Naive thymus-derived CD4-positive, alpha-beta T cell (primary cell): Measurements from ENCODE around the gene DIP2B. TPM values are rescaled to one million over a fixed set of nuclear protein-coding genes. Genes with fewer than 3 reads are reported as not detected.

Experiments
- ATAC-seq: fragments of 150-1000 bp; cut with Tn5 transposase; 2 replicates; pipeline ENCODE4 v1.10.0; 2021; ENCODE audit warnings: mild to moderate bottlenecking, moderate library complexity
- CTCF ChIA-PET: fragments of 350-600 bp; sonication (Branson Sonifier 250); formaldehyde crosslinking; loops from one replicate; lab custom pipeline; 2021; ENCODE audit warnings: antibody characterized with exemption; lab: Charles Lee
- POLR2A ChIA-PET: fragments of 350-600 bp; sonication (Branson Sonifier 250); formaldehyde crosslinking; loops from one replicate; lab custom pipeline; 2021; ENCODE audit warnings: antibody characterized with exemption, inconsistent platforms; lab: Charles Lee
- DNase-seq, 9 donors: peaks; one replicate each; pipeline versions ENCODE4 v3.0.0 to v3.0.0-alpha.2; 2020 to 2022; ENCODE audit warnings: mixed read lengths in 1 of 9
- H3K27ac ChIP-seq: one replicate; pipeline ENCODE4 v1.7.0; 2013; ENCODE audit warnings: mild to moderate bottlenecking, low read depth, low read length, moderate library complexity
- H3K27me3 ChIP-seq, 2 donors: one replicate each; pipeline ENCODE4 v1.7.0; 2013; ENCODE audit warnings: low read length in 2 of 2, mild to moderate bottlenecking in 2 of 2, moderate library complexity in 2 of 2; ENCODE audit not compliant: control insufficient read depth in 2 of 2, insufficient read depth in 2 of 2
- H3K36me3 ChIP-seq, 3 experiments: 1 replicate in 2 of 3; 2 replicates in 1 of 3; pipeline ENCODE4 v1.7.0; 2013; ENCODE audit warnings: low read length in 3 of 3, mild to moderate bottlenecking in 3 of 3, moderate library complexity in 1 of 3; ENCODE audit not compliant: insufficient read depth in 3 of 3, control insufficient read depth in 2 of 3
- H3K4me1 ChIP-seq, 2 donors: one replicate each; pipeline ENCODE4 v1.7.0; 2013; ENCODE audit warnings: low read length in 2 of 2, mild to moderate bottlenecking in 2 of 2, moderate library complexity in 1 of 2; ENCODE audit not compliant: control insufficient read depth in 2 of 2, insufficient read depth in 2 of 2
- H3K4me3 ChIP-seq: 2 replicates; pipeline ENCODE4 v1.7.0; 2013; ENCODE audit warnings: mild to moderate bottlenecking, low read length
- H3K9me3 ChIP-seq, 3 experiments: 1 replicate in 2 of 3; 2 replicates in 1 of 3; pipeline ENCODE4 v1.7.0; 2013; ENCODE audit warnings: low read length in 3 of 3; ENCODE audit not compliant: control insufficient read depth in 2 of 3
- H3K27ac Mint-ChIP-seq, 9 donors: one replicate each; pipeline ENCODE4 v1.8.0; 2020 to 2022; ENCODE audit warnings: mixed read lengths in 9 of 9, mild to moderate bottlenecking in 8 of 9, moderate library complexity in 5 of 9, inconsistent platforms in 2 of 9
- H3K27me3 Mint-ChIP-seq, 5 donors: one replicate each; pipeline ENCODE4 v1.8.0; 2021 to 2022; ENCODE audit warnings: mixed read lengths in 5 of 5, mild to moderate bottlenecking in 1 of 5
- H3K36me3 Mint-ChIP-seq, 5 donors: one replicate each; pipeline ENCODE4 v1.8.0; 2020 to 2022; ENCODE audit warnings: mixed read lengths in 5 of 5, mild to moderate bottlenecking in 3 of 5, inconsistent platforms in 1 of 5
- H3K4me1 Mint-ChIP-seq, 7 donors: one replicate each; pipeline ENCODE4 v1.8.0; 2020 to 2022; ENCODE audit warnings: mixed read lengths in 7 of 7, mild to moderate bottlenecking in 3 of 7, inconsistent platforms in 1 of 7
- H3K4me3 Mint-ChIP-seq, 10 donors: one replicate each; pipeline ENCODE4 v1.8.0; 2020 to 2022; ENCODE audit warnings: mild to moderate bottlenecking in 10 of 10, mixed read lengths in 10 of 10, moderate library complexity in 6 of 10, inconsistent platforms in 2 of 10
- H3K9me3 Mint-ChIP-seq, 11 donors: one replicate each; pipeline ENCODE4 v1.8.0; 2020 to 2022; ENCODE audit warnings: mixed read lengths in 11 of 11, mild to moderate bottlenecking in 4 of 11, inconsistent platforms in 1 of 11, moderate library complexity in 1 of 11
- intact Hi-C, 2 donors: fragments of 100-400 bp; cut with micrococcal nuclease; formaldehyde crosslinking; loops; one replicate each; pipeline ENCODE4 v1.15.1; 2023
- polyA plus RNA-seq, 2 donors: library from polyadenylated mRNA; unstranded; fragments of 300-500 nt; fragmentation: Illumina TruSeq; gene quantifications; one replicate each; pipeline ENCODE4 v1.2.3, GENCODE V29; 2021
- total RNA-seq, 6 experiments: library from RNA in 5 of 6; stranded (reverse) in 5 of 6; gene quantifications; 1 replicate in 5 of 6; 2 replicates in 1 of 6; pipeline ENCODE4 v1.2.3 and lab custom pipeline; 2021 to 2026

DIP2B gene
- total and polyA plus RNA-seq, 7 experiments from 2014 or later = 10.0 to 41.8 (median 34.3) TPM

DNA sequence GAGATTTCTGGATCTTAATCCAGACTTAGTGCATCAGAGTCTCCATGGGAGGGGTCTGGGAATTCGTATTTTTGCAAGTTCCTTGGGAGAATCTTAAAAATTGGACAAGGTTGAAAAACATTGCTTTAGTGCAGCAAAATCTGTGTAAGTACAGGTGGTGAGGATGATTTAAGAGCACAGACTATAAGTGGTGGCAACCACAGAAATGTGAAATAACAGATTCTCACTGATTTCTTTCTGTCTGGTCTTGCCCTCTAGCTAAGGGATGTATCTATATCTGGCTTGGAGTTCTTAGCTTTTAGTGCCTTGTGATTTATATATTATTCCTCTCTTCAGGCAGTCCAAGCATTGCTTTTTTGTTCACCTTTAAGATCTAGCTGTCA, 116.2 kb downstream of the DIP2B start:
- ChIA-PET CTCF (interaction anchor here (1.2 to 1.3 kb wide), 2 partner anchors 114 to 116 kb away, joined by 3 to 4 read pairs; partner anchors contain the start of gene DIP2B), POLR2A (no interaction called here)
- intact Hi-C loops = no loop called here
- Histone ChIP-seq H3K27ac (peak overlapping the region; percentile 9), H3K4me3 (no peak overlapping the region), H3K27me3 (no peaks in the 10 kb centered on the region), H3K9me3 (no peaks in the 10 kb centered on the region), H3K36me3 (no peaks in the 10 kb centered on the region), H3K4me1 (peaks cover 10 to 41% of the 10 kb centered on the region in 2 donors)
- Mint-ChIP-seq H3K27ac (peak overlapping the region in 8 of 9 donors; percentile 44 to 94 (median 79)), H3K4me1 (peaks cover 38 to 87% (median 79%) of the 10 kb centered on the region in 7 donors), H3K27me3 (no peaks in the 10 kb centered on the region), H3K36me3 (peaks cover 0 to 7% (median under 1%) of the 10 kb centered on the region in 5 donors), H3K4me3 (peak overlapping the region in 6 of 10 donors; percentile 38 to 69 (median 61)), H3K9me3 (no peaks in the 10 kb centered on the region)
- DNase-seq = no peak
- no peak for ATAC-seq

DNA sequence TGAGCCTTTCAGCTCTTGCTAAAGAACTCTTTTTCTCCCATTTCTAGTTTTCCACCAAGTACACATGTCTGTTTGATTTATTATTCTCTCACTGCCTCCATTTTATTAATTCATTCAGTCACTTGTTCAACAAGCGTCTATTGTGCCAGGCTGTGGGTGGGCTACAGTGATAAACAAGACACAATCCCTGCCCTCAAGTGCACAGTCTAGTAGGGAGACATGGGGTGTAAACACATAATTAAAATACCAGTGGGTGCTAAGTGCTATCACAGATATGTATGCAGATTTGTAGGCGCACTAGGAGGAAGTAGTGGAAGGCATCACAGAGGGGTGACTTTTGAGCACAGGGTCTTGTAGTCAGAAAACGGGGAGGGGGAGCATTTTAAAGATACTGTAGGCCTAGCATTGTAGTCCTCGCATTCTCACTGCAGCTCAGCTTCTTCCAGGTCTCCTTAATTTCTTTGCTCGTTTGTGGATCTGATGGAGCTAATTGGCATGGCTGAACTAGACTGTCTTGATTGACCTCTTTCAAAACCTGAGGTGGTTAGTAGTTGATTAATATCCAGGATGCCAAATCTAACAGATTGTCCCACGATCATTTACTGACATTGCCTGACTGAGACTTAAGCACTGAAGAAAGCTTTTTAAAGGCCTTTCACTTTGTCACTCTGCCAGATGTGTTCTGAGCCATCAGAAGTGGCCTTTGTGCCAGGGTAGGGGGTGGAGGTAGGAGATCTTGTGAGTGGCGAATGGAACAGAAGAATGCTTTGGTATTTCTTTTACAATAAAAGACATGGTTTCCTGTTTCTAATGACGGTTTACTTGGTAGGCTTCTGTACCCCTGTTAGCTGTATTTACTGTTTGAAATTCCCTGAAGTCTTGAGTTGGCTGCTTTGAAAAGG, 116.9 kb downstream of the DIP2B start:
- Mint-ChIP-seq H3K4me1 (peaks cover 38 to 88% (median 85%) of the 10 kb centered on the region in 7 donors), H3K4me3 (peak overlapping the region; percentile 9 to 69 (median 53))
- POLR2A ChIA-PET = interaction anchor here (0.7 to 1.3 kb wide), 3 partner anchors 112 to 1251 kb away, joined by 3 read pairs; no protein-coding TSS in a partner anchor

DNA sequence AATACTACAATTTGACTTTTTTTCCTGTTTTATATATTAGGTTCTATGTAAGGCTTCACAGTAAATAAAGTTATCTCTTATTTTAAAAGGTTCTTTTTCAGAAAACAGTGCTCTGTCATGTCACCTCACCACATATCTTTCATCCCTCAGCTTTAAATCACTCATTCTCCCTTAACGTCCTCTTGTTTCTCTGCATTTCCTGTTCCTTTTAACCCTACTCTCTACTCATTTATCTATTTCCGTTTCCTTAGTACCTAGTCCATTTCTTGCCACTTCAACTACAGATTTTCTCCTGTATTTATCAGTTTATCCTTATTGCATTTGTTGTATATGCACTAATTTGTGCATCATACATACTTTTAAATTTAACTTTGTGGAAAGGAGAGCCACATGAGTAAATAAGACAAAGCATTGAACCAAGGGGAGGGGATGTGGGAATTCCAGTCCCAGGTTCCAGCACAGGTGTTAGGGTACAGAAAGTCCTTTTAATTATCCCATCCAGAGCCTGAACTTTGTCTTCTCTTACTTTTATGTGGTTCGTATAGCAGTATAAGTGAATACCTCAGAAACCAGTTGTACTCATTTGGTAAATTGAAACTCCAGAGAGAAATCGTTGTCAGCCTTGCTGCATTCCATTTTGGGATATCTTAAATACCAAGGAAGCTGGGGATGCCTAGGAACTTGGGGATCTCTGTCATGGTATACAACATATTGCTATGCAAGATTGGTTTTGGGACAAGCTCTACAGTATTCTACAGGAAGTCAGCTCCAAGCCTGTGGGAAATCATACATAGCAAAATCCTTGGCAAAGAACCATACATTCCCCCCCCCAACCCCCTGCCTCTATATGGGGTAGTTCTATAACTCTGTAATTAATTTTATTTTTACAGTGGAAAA, 120.5 kb downstream of the DIP2B start:
- H3K36me3 ChIP-seq = peaks cover 0 to 17% (median 0%) of the 10 kb centered on the region in 3 experiments
- no peak overlapping the region for H3K4me3 ChIP-seq
- intact Hi-C loops = no loop called here
- peak in 6 of 9 donors; percentile 20 to 48 (median 42) for DNase-seq
- Mint-ChIP-seq H3K27ac (peak overlapping the region; percentile 2 to 82 (median 58)), H3K27me3 (no peaks in the 10 kb centered on the region), H3K36me3 (peaks cover 4 to 30% (median 27%) of the 10 kb centered on the region in 5 donors), H3K4me1 (peaks cover 34 to 75% (median 58%) of the 10 kb centered on the region in 7 donors), H3K4me3 (peak overlapping the region; percentile 1 to 87 (median 64)), H3K9me3 (no peaks in the 10 kb centered on the region)
- H3K4me1 ChIP-seq = peaks cover 10 to 33% of the 10 kb centered on the region in 2 donors
- ATAC-seq = peak; percentile 71
- POLR2A ChIA-PET = interaction anchor here (0.6 to 1.1 kb wide), 2 partner anchors 13 to 54 kb away, joined by 3 read pairs; no protein-coding TSS in a partner anchor
- CTCF ChIA-PET = interaction anchor here (1.0 kb wide), 1 partner anchor 13 kb away, joined by 3 read pairs; no protein-coding TSS in a partner anchor
- peak overlapping the region; percentile 54 for H3K27ac ChIP-seq
- no peaks in the 10 kb centered on the region for H3K9me3 ChIP-seq
- no peaks in the 10 kb centered on the region for H3K27me3 ChIP-seq

More for the DNA sequence above, 116.9 kb downstream of the DIP2B start:
- H3K27me3 Mint-ChIP-seq = no peaks in the 10 kb centered on the region
- Histone ChIP-seq H3K4me3 (no peak overlapping the region), H3K27ac (peak overlapping the region; percentile 9), H3K9me3 (no peaks in the 10 kb centered on the region), H3K27me3 (no peaks in the 10 kb centered on the region), H3K36me3 (peaks cover 0 to 5% (median 0%) of the 10 kb centered on the region in 3 experiments), H3K4me1 (peaks cover 10 to 41% of the 10 kb centered on the region in 2 donors)
- DNase-seq = no peak
- peaks cover 0 to 10% (median 4%) of the 10 kb centered on the region in 5 donors for H3K36me3 Mint-ChIP-seq
- intact Hi-C loops = no loop called here
- H3K9me3 Mint-ChIP-seq = no peaks in the 10 kb centered on the region
- CTCF ChIA-PET = interaction anchor here (1.2 to 1.3 kb wide), 2 partner anchors 115 to 117 kb away, joined by 3 to 4 read pairs; partner anchors contain the start of gene DIP2B
- H3K27ac Mint-ChIP-seq = peak overlapping the region in 8 of 9 donors; percentile 29 to 94 (median 79)
- no peak for ATAC-seq

DNA sequence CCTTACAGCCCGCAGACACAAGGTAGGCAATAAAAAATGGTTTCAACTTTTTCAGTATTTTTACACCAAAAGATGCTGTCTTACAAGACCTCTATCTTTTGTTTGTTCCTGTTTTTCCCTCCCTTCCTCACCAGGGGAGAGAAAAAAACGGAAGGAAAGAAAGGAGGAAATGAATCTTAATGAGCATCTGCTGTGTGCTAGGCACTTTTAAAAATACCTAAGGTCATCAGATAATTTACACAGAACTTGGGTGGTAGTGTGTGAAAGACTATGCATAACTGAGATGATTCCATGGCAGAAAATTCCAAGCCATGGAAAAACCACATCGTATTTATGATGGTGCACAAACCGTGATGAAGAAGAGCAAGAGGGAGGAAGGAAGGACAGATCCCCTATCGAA, 121.2 kb downstream of the DIP2B start:
- no peaks in the 10 kb centered on the region for H3K27me3 Mint-ChIP-seq
- H3K4me3 ChIP-seq = no peak overlapping the region
- no peaks in the 10 kb centered on the region for H3K27me3 ChIP-seq
- H3K36me3 Mint-ChIP-seq = peaks cover 4 to 36% (median 31%) of the 10 kb centered on the region in 5 donors
- intact Hi-C loops = no loop called here
- H3K9me3 ChIP-seq = no peaks in the 10 kb centered on the region
- peaks cover 0 to 21% (median 0%) of the 10 kb centered on the region in 3 experiments for H3K36me3 ChIP-seq
- ATAC-seq = peak; percentile 38
- POLR2A ChIA-PET = interaction anchor here (0.6 kb wide), 1 partner anchor 53 kb away, joined by 3 read pairs; no protein-coding TSS in a partner anchor
- H3K27ac Mint-ChIP-seq = peak overlapping the region in 3 of 9 donors; percentile 34 to 61 (median 56)
- peak overlapping the region in 1 of 10 donors; percentile 9 for H3K4me3 Mint-ChIP-seq
- no peak overlapping the region for H3K27ac ChIP-seq
- CTCF ChIA-PET = no interaction called here
- no peak for DNase-seq
- peaks cover 10 to 26% of the 10 kb centered on the region in 2 donors for H3K4me1 ChIP-seq
- no peaks in the 10 kb centered on the region for H3K9me3 Mint-ChIP-seq
- peaks cover 28 to 68% (median 50%) of the 10 kb centered on the region in 7 donors for H3K4me1 Mint-ChIP-seq

- intact Hi-C loops = no loop called here
- Mint-ChIP-seq H3K27ac (peak overlapping the region in 3 of 9 donors; percentile 12 to 24 (median 17)), H3K27me3 (no peaks in the 10 kb centered on the region), H3K36me3 (peaks cover 4 to 41% (median 32%) of the 10 kb centered on the region in 5 donors), H3K9me3 (no peaks in the 10 kb centered on the region), H3K4me1 (peaks cover 17 to 55% (median 38%) of the 10 kb centered on the region in 7 donors), H3K4me3 (no peak overlapping the region)
- H3K9me3 ChIP-seq = no peaks in the 10 kb centered on the region
- H3K4me1 ChIP-seq = peaks cover 10 to 15% of the 10 kb centered on the region in 2 donors
- ChIA-PET POLR2A (interaction anchor here (0.6 to 1.0 kb wide), 2 partner anchors 106 to 124 kb away, joined by 3 read pairs; no protein-coding TSS in a partner anchor), CTCF (interaction anchor here (0.6 kb wide), 1 partner anchor 109 kb away, joined by 4 read pairs; no protein-coding TSS in a partner anchor)
- DNase-seq (no peak), ATAC-seq (no peak)
- peaks cover 0 to 22% (median 0%) of the 10 kb centered on the region in 3 experiments for H3K36me3 ChIP-seq
- no peak overlapping the region for H3K4me3 ChIP-seq
- H3K27me3 ChIP-seq = no peaks in the 10 kb centered on the region
- H3K27ac ChIP-seq = no peak overlapping the region
Observed at GRCh38 chr12:50627491-50627890, 122.7 kb downstream of the DIP2B start.
